A549 (cell line): ENCODE results near the gene DAB2IP. TPM values are rescaled to one million over a fixed set of nuclear protein-coding genes. Genes with fewer than 3 reads are reported as not detected.

Experiments used
- ATAC-seq, 2 experiments: fragments of 200-7000 bp in 1 of 2; fragments of >200 bp in 1 of 2; cut with Nextera tagmentation in 1 of 2; cut with Tn5 transposase in 1 of 2; 3 replicates each; pipeline versions ENCODE4 v1.8.0 to v1.9.1; 2018 to 2020; ENCODE audit warnings: mild to moderate bottlenecking in 1 of 2, moderate library complexity in 1 of 2
- CTCF ChIA-PET: fragments of 300-600 bp; sonication (Branson Sonifier 250); formaldehyde crosslinking; extraction: SDS; loops from one replicate; lab custom pipeline; 2021; ENCODE audit warnings: antibody characterized with exemption, inconsistent platforms; lab: Yijun Ruan, JAX
- POLR2A ChIA-PET: fragments of 350-600 bp; formaldehyde crosslinking; extraction: SDS; loops from one replicate; lab custom pipeline; 2021; ENCODE audit warnings: antibody characterized with exemption, inconsistent platforms; lab: Yijun Ruan, JAX
- DNase-seq, 2 experiments: peaks; one replicate each; pipeline versions ENCODE4 v3.0.0 to v3.0.0-alpha.2; 2011 to 2016; ENCODE audit warnings: low read depth in 1 of 2, low spot score in 1 of 2
- FAIRE-seq: peaks from 2 replicates; lab custom pipeline; 2011; peaks lifted over from hg19 to GRCh38; lab: Jason Lieb, UNC
- H3K27ac ChIP-seq, 2 experiments: fragments of >200 bp; sonication (Bioruptor Twin); formaldehyde crosslinking; 3 replicates each; pipeline ENCODE4 v1.5.1; 2016 to 2017
- H3K4me1 ChIP-seq: fragments of >200 bp; sonication (Bioruptor Twin); formaldehyde crosslinking; 3 replicates; pipeline ENCODE4 v1.6.1; 2016
- H3K4me2 ChIP-seq: fragments of >200 bp; sonication (Bioruptor Twin); formaldehyde crosslinking; 3 replicates; pipeline ENCODE4 v1.6.1; 2016
- H3K4me3 ChIP-seq: fragments of >200 bp; sonication (Bioruptor Twin); formaldehyde crosslinking; 3 replicates; pipeline ENCODE4 v1.5.1; 2016
- H3K9me3 ChIP-seq: fragments of >200 bp; sonication (Bioruptor Twin); formaldehyde crosslinking; 3 replicates; pipeline ENCODE4 v1.6.1; 2016
- CHD4 ChIP-seq: fragments of 200-600 bp; sonication (generic); IDR thresholded peaks from 2 replicates; pipeline ENCODE4 v1.6.1; 2016; ENCODE audit warnings: antibody characterized with exemption, mild to moderate bottlenecking, borderline replicate concordance
- EHF ChIP-seq: fragments of 250-450 bp; sonication (Bioruptor Pico); IDR thresholded peaks from 2 replicates; pipeline ENCODE4 v1.5.0; 2020; ENCODE audit warnings: mild to moderate bottlenecking
- EHMT2 ChIP-seq: fragments of 200-600 bp; sonication (generic); IDR thresholded peaks from 2 replicates; pipeline ENCODE4 v1.6.1; 2016; ENCODE audit warnings: antibody characterized with exemption, low read depth, mild to moderate bottlenecking, moderate library complexity
- EP300 ChIP-seq, 2 experiments: fragments of >200 bp; sonication (Bioruptor Twin); formaldehyde crosslinking; IDR thresholded peaks; 2 replicates in 1 of 2; 3 replicates in 1 of 2; pipeline ENCODE4 v1.6.1; 2016 to 2017
- FOSB ChIP-seq: fragments of 250-450 bp; sonication (Bioruptor Pico); IDR thresholded peaks from 2 replicates; pipeline ENCODE4 v1.5.0; 2020; ENCODE audit warnings: mild to moderate bottlenecking, moderate library complexity
- FOXS1 ChIP-seq: fragments of 250-450 bp; sonication (Bioruptor Pico); IDR thresholded peaks from 2 replicates; pipeline ENCODE4 v1.5.0; 2020; ENCODE audit warnings: mild to moderate bottlenecking, moderate library complexity
- GATA3 ChIP-seq: IDR thresholded peaks from 2 replicates; pipeline ENCODE4 v1.6.1; 2012; ENCODE audit warnings: borderline replicate concordance
- RAD21 ChIP-seq, 2 experiments: fragments of >200 bp in 1 of 2; sonication (Bioruptor Twin) in 1 of 2; formaldehyde crosslinking in 1 of 2; IDR thresholded peaks in 1 of 2; conservative IDR thresholded peaks in 1 of 2; 2 replicates in 1 of 2; 3 replicates in 1 of 2; pipeline ENCODE4 v1.6.1; 2012 to 2018; ENCODE audit warnings: inconsistent platforms in 1 of 2
- TFCP2L1 ChIP-seq: fragments of 250-450 bp; sonication (Bioruptor Pico); IDR thresholded peaks from 2 replicates; pipeline ENCODE4 v1.5.0; 2021; ENCODE audit warnings: mild to moderate bottlenecking
- TP53 ChIP-seq: fragments of 250-450 bp; sonication (Bioruptor Pico); IDR thresholded peaks from 2 replicates; pipeline ENCODE4 v1.5.0; 2021; ENCODE audit warnings: mild to moderate bottlenecking, moderate library complexity
- ZC3H11A ChIP-seq: fragments of 450-650 bp; IDR thresholded peaks from 2 replicates; pipeline ENCODE4 v1.6.1; 2014; ENCODE audit warnings: antibody characterized with exemption, mild to moderate bottlenecking
- ZNF302 ChIP-seq: fragments of 250-450 bp; sonication (Bioruptor Pico); IDR thresholded peaks from 2 replicates; pipeline ENCODE4 v1.9.0; 2021; ENCODE audit warnings: inconsistent platforms, mild to moderate bottlenecking, moderate library complexity
- ZSCAN20 ChIP-seq: fragments of 250-450 bp; sonication (Bioruptor Pico); IDR thresholded peaks from 2 replicates; pipeline ENCODE4 v1.8.0; 2022; ENCODE audit warnings: mild to moderate bottlenecking, moderate library complexity
- WGBS: methylation state at CpG from one replicate; pipeline ENCODE4 v1.1.6; 2017; ENCODE audit errors: missing lambda C conversion rate; 5-methylcytosine and 5-hydroxymethylcytosine counted together
- polyA plus RNA-seq, 4 experiments: library from polyadenylated mRNA; depleted of rRNA in 3 of 4; stranded (reverse); fragments of >200 nt; fragmentation: RNase III in 1 of 4; extraction: RNeasy Plus Mini Kit Qiagen cat#74134 plus additional on column Dnase treatment in 1 of 4; gene quantifications; 2 replicates in 3 of 4; 3 replicates in 1 of 4; pipeline ENCODE4 v1.2.3, GENCODE V29; 2011 to 2017
- TF ChIP-seq, protein P1 (sequence below): IDR thresholded peaks from 2 replicates; pipeline ENCODE4 v1.6.1; 2012
- TF ChIP-seq, protein P2 (sequence below): fragments of >200 bp; sonication (Bioruptor Twin); formaldehyde crosslinking; IDR thresholded peaks from 3 replicates; pipeline ENCODE4 v1.5.1; 2016
- TF ChIP-seq, protein P3 (sequence below): fragments of 150-350 bp; IDR thresholded peaks from 2 replicates; pipeline ENCODE4 v1.6.1; 2014; ENCODE audit warnings: low read depth, mild to moderate bottlenecking, low read length

Gene DAB2IP
- polyA plus RNA-seq, 2 of the 4 experiments (the other 2 are of a cell fraction) = 9.7 to 13.9 TPM

DNA sequence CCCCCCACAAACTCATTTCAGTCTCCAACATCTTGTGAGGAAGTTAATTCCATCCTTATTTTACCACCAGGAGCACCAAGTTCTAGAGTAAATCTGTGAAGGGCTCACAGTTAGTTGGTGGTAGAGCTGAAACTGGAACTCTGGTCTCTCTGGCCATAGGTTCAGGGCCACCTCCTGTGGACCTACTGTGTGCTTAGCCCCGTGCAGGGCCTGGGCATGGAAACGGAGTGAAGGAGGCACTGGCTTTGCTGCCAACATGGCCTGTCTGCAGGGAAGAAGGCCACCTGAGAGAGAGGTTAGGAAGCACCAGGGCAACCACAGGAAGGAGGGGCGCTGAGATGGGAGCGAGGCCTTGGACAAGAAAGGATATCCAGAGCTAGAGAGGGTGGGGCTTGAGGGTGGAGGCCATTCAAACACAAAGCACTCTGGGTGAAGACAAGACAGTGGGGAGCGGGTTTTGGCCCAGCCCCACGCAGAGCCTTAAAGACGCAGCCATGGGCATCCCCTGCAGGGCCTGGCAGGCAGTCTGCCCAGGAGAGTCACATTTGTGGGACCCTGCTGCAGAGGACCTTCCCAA lies 16.0 kb upstream of the DAB2IP start:
- WGBS = 74% methylated on average over 7 of the region's 7 CpGs
- no peak for DNase-seq
- H3K9me3 ChIP-seq = no peaks in the 10 kb centered on the region; the same call in 2 of the 3 replicates
- no peak overlapping the region for H3K27ac ChIP-seq
- H3K4me3 ChIP-seq = no peak overlapping the region
- ChIA-PET CTCF (interaction anchor here (0.7 to 6.6 kb wide), 37 partner anchors 9 to 488 kb away, joined by 3 to 74 read pairs (median 4); partner anchors contain the start of gene DAB2IP), POLR2A (no interaction called here)
- no peak; a peak in 1 of 6 replicates for ATAC-seq
- TF ChIP-seq RAD21 (conservative IDR thresholded peaks at IDR 0.05 in 1 of 2, IDR thresholded peaks at IDR 0.05 in 1 of 2) (0 out of 5 replicates have a peak, but pooled peaks of 1 of the 2 experiments have one; percentile 4), TP53 (no peak), EP300 (IDR thresholded peaks at IDR 0.05) (no peak), EHF (CRISPR knock-in tag) (no peak), ZNF302 (CRISPR knock-in tag) (no peak), CHD4 (no peak), TFCP2L1 (CRISPR knock-in tag) (no peak)
- TF ChIP-seq, protein P1, sequence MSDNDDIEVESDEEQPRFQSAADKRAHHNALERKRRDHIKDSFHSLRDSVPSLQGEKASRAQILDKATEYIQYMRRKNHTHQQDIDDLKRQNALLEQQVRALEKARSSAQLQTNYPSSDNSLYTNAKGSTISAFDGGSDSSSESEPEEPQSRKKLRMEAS = no peak
- peaks cover 23% of the 10 kb centered on the region for H3K4me1 ChIP-seq
- no peak overlapping the region for H3K4me2 ChIP-seq
- no peak for FAIRE-seq

DNA sequence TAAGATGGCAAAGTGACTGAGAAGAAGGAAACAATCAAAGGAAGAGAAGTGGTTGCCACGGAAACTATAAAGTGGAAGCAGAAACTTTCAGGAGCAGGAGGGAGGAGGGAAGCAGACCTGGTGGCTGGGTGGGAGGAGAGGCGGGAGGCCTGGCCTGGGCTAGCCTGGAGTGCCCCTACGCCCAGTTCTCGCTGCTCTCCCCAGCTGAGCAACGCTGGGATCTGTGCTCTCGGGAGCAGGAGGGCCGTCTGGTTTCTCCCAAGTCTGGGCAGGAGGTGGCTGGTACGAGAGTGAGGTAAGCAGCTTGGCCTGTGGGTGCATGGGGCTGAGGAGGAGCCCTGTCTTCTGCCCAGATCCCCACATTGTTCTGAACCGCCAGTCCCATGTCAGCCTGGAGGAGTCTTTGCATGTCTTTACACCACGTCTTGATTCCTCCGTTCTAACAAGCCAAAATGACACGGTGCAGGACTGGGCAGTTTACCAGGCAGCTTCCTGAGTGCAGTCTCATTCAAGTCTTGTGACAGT lies 15.0 kb upstream of the DAB2IP start:
- Histone ChIP-seq H3K27ac (0 out of 6 replicates have a peak overlapping the region, but pooled peaks of 1 of the 2 experiments have one; percentile 38), H3K4me3 (no peak overlapping the region), H3K4me2 (no peak overlapping the region), H3K9me3 (no peaks in the 10 kb centered on the region; the same call in 2 of the 3 replicates), H3K4me1 (peaks cover 25% of the 10 kb centered on the region)
- CTCF ChIA-PET = interaction anchor here (1.0 to 6.6 kb wide), 16 partner anchors 12 to 486 kb away, joined by 3 to 74 read pairs (median 7); partner anchors contain the start of gene DAB2IP
- DNase-seq = no peak
- POLR2A ChIA-PET = no interaction called here
- WGBS = 85% methylated on average over 12 of the region's 12 CpGs
- no peak for TF ChIP-seq CHD4
- no peak for TF ChIP-seq GATA3
- TF ChIP-seq EHMT2 = no peak
- TF ChIP-seq FOXS1 (CRISPR knock-in tag) = no peak
- TF ChIP-seq, protein P2, sequence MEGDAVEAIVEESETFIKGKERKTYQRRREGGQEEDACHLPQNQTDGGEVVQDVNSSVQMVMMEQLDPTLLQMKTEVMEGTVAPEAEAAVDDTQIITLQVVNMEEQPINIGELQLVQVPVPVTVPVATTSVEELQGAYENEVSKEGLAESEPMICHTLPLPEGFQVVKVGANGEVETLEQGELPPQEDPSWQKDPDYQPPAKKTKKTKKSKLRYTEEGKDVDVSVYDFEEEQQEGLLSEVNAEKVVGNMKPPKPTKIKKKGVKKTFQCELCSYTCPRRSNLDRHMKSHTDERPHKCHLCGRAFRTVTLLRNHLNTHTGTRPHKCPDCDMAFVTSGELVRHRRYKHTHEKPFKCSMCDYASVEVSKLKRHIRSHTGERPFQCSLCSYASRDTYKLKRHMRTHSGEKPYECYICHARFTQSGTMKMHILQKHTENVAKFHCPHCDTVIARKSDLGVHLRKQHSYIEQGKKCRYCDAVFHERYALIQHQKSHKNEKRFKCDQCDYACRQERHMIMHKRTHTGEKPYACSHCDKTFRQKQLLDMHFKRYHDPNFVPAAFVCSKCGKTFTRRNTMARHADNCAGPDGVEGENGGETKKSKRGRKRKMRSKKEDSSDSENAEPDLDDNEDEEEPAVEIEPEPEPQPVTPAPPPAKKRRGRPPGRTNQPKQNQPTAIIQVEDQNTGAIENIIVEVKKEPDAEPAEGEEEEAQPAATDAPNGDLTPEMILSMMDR = no peak
- TF ChIP-seq ZC3H11A = no peak
- no peak for FAIRE-seq
- ATAC-seq = no peak

DNA sequence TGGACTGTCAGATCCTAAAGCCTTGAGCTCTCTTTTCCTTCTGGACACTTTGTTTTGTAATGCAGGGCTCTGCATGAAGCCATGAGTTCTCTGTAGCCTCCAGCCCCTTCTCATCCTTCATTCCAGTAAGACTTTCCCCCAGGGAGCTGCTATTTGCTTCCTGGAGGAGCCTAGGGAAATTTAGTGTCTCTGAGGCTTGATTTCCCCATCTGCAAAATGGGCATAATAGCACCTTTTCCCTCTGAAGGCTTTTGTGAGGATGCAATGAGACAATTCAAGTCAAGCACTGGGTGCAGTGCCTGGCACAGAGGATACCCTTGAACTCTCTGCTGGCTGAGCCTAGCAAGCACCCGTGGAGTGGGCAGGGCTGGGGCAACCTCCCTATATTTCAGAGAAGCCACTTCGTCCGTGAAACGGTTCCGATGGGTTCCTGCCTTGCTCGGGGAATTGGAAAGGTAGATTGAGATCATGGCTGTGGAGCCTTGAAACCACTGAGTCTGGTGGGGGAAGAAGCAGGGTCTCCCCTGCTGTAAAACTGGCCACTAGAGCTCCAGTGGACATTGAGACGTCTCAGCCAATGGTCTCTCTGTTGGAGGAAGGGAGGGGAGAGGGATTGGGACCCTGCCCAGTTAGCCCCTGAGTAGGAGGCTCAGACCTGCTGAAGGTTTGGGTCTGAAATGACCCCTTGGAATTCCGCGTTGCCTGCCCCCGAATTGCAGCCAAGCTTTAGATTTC lies 14.3 kb upstream of the DAB2IP start:
- Histone ChIP-seq H3K4me1 (peaks cover 25% of the 10 kb centered on the region), H3K4me2 (peak overlapping the region; percentile 36; the same call in 1 of the 3 replicates), H3K9me3 (no peaks in the 10 kb centered on the region; the same call in 2 of the 3 replicates), H3K4me3 (no peak overlapping the region), H3K27ac (peak overlapping the region in 1 of 2 experiments; percentile 44; a peak in 2 of 6 replicates)
- DNase-seq = no peak
- no peak for TF ChIP-seq ZSCAN20 (CRISPR knock-in tag)
- TF ChIP-seq FOSB (CRISPR knock-in tag) = no peak
- TF ChIP-seq, protein P3, sequence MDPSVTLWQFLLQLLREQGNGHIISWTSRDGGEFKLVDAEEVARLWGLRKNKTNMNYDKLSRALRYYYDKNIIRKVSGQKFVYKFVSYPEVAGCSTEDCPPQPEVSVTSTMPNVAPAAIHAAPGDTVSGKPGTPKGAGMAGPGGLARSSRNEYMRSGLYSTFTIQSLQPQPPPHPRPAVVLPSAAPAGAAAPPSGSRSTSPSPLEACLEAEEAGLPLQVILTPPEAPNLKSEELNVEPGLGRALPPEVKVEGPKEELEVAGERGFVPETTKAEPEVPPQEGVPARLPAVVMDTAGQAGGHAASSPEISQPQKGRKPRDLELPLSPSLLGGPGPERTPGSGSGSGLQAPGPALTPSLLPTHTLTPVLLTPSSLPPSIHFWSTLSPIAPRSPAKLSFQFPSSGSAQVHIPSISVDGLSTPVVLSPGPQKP = no peak
- ChIA-PET CTCF (interaction anchor here (1.1 to 6.6 kb wide), 15 partner anchors 16 to 713 kb away, joined by 3 to 74 read pairs (median 7); partner anchors contain the start of gene DAB2IP), POLR2A (no interaction called here)
- 93% methylated on average over 10 of the region's 10 CpGs for WGBS
- no peak for FAIRE-seq
- no peak for ATAC-seq
